Body of pancreas (tissue), 4 donors: ENCODE measurements around the gene GOSR2.

Experiments used
- POLR2A ChIP-seq, 3 donors: fragments of 450-650 bp; IDR thresholded peaks; one replicate each; pipeline ENCODE4 v1.6.1; 2016; ENCODE audit warnings: antibody characterized with exemption in 3 of 3, mild to moderate bottlenecking in 2 of 3
- TF ChIP-seq, protein P1 (sequence below), 7 experiments: fragments of 450-650 bp in 4 of 7; fragments of 200-600 bp in 3 of 7; sonication (generic) in 3 of 7; IDR thresholded peaks; one replicate each; pipeline ENCODE4 v1.5.1; 2016 to 2019; ENCODE audit warnings: antibody characterized with exemption in 7 of 7

DNA sequence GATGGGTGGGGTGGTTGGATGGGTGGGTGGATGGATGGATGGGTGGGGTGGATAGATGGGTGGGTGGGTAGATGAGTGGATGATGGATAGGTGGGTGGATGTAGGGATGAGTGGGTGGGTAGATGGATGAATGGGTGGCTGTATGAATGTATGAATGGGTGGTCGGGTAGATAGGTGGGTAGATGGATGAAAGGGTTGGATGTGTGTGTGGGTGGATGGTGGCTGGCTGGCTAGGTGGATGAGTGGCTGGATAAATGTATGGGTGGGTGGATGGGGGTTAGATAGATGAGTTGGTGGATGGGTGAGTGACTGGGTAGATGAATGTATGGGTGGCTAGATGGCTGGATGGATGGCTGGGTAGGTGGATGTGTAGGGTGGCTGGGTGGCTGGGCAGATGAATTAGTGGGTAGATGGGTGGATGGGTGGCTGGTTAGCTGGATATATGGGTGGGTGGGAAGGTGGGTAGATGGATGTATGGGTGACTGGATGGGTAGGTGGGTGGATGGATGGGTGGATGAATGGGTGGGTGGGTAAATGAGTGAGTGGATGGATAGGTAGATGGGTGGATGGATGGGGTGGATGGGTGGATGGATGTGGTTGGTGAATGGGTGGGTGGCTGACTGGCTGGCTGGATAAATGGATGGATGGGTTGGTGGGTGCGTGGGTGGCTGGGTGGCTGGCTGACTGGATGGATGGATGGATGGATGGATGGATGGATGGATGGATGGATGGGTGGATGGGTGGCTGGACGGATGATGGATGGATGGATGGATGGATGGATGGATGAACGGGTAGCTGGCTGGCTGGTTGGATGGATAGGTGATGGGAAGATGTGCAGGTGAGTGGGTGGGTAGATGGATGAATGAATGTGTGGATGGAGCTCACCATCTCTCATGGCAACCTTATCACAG lies 18.9 kb upstream of the GOSR2 start:
- TF ChIP-seq POLR2A (IDR thresholded peaks at IDR 0.05) = no peak
- TF ChIP-seq, protein P1, sequence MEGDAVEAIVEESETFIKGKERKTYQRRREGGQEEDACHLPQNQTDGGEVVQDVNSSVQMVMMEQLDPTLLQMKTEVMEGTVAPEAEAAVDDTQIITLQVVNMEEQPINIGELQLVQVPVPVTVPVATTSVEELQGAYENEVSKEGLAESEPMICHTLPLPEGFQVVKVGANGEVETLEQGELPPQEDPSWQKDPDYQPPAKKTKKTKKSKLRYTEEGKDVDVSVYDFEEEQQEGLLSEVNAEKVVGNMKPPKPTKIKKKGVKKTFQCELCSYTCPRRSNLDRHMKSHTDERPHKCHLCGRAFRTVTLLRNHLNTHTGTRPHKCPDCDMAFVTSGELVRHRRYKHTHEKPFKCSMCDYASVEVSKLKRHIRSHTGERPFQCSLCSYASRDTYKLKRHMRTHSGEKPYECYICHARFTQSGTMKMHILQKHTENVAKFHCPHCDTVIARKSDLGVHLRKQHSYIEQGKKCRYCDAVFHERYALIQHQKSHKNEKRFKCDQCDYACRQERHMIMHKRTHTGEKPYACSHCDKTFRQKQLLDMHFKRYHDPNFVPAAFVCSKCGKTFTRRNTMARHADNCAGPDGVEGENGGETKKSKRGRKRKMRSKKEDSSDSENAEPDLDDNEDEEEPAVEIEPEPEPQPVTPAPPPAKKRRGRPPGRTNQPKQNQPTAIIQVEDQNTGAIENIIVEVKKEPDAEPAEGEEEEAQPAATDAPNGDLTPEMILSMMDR (IDR thresholded peaks at IDR 0.05) = no peak
